B cell (primary cell): ENCODE results near the gene GOLGA8O. TPM values are rescaled to one million over a fixed set of nuclear protein-coding genes. Genes with fewer than 3 reads are reported as not detected.
"Not testable (repeated sequence)": the region's sequence is repeated elsewhere in the genome, so short reads cannot be mapped to it uniquely, and the experiment has no call there.

Experiments used
- ATAC-seq: fragments of 200-7000 bp; cut with Tn5 transposase; one replicate; pipeline ENCODE4 v1.10.0; 2021; ENCODE audit warnings: low read depth, mild to moderate bottlenecking, moderate number of reproducible peaks, moderate library complexity
- CTCF ChIA-PET: fragments of 350-600 bp; sonication (Branson Sonifier 250); formaldehyde crosslinking; loops from one replicate; lab custom pipeline; 2021; ENCODE audit warnings: antibody characterized with exemption, inconsistent platforms; lab: Charles Lee
- POLR2A ChIA-PET: fragments of 350-600 bp; sonication (Branson Sonifier 250); formaldehyde crosslinking; loops from one replicate; lab custom pipeline; 2021; ENCODE audit warnings: antibody characterized with exemption; lab: Charles Lee
- DNase-seq: peaks from one replicate; pipeline ENCODE4 v3.0.0; 2013
- H2AFZ ChIP-seq: 2 replicates; pipeline ENCODE4 v1.6.1; 2012; ENCODE audit warnings: mild to moderate bottlenecking, low read depth, low read length; ENCODE audit not compliant: insufficient read depth, poor library complexity, severe bottlenecking
- H3K27ac ChIP-seq, 2 donors: 1 replicate in 1 of 2; 2 replicates in 1 of 2; pipeline ENCODE4 v1.5.1; 2012 to 2013; ENCODE audit warnings: low read length in 2 of 2, mild to moderate bottlenecking in 2 of 2, moderate library complexity in 1 of 2
- H3K27me3 ChIP-seq, 4 experiments: fragments of 200-600 bp in 1 of 4; sonication (generic) in 1 of 4; replicated peaks in 1 of 4; 1 replicate in 2 of 4; 2 replicates in 2 of 4; pipeline versions ENCODE4 v1.6.1 to v1.7.0; 2013 to 2016; ENCODE audit warnings: low read length in 3 of 4, mild to moderate bottlenecking in 2 of 4, mixed read lengths in 1 of 4, moderate library complexity in 1 of 4; ENCODE audit not compliant: insufficient read depth in 4 of 4, control insufficient read depth in 3 of 4; ENCODE audit errors: control extremely low read depth in 1 of 4
- H3K36me3 ChIP-seq, 2 experiments: replicated peaks in 1 of 2; 1 replicate in 1 of 2; 2 replicates in 1 of 2; pipeline versions ENCODE4 v1.6.1 to v1.7.1; 2013; ENCODE audit warnings: low read length in 1 of 2; ENCODE audit not compliant: insufficient read depth in 2 of 2, control insufficient read depth in 1 of 2; ENCODE audit errors: control extremely low read depth in 1 of 2, extremely low read depth in 1 of 2
- H3K4me1 ChIP-seq, 2 donors: fragments of 200-600 bp in 1 of 2; sonication (generic) in 1 of 2; 1 replicate in 1 of 2; 2 replicates in 1 of 2; pipeline versions ENCODE4 v1.5.1 to v1.6.1; 2013 to 2017; ENCODE audit warnings: low read length in 2 of 2; ENCODE audit not compliant: control insufficient read depth in 2 of 2, insufficient read depth in 2 of 2
- H3K4me2 ChIP-seq: replicated peaks from 2 replicates; pipeline ENCODE3; 2012; ENCODE audit warnings: mild to moderate bottlenecking, low read depth, low read length; ENCODE audit not compliant: poor library complexity, severe bottlenecking
- H3K4me3 ChIP-seq, 5 experiments: fragments of 200-600 bp in 1 of 5; sonication (generic) in 1 of 5; 1 replicate in 3 of 5; 2 replicates in 2 of 5; pipeline versions ENCODE4 v1.5.1 to v1.7.0; 2011 to 2016; ENCODE audit warnings: low read length in 4 of 5, mild to moderate bottlenecking in 4 of 5, low read depth in 2 of 5, control low read depth in 1 of 5, moderate library complexity in 1 of 5; ENCODE audit not compliant: insufficient read depth in 1 of 5; ENCODE audit errors: control extremely low read depth in 1 of 5, extremely low read depth in 1 of 5
- H3K79me2 ChIP-seq: fragments of 200-600 bp; sonication (generic); one replicate; pipeline ENCODE4 v1.6.0; 2016; ENCODE audit warnings: low read length; ENCODE audit not compliant: control insufficient read depth, insufficient read depth
- H3K9ac ChIP-seq: fragments of 200-600 bp; sonication (generic); 2 replicates; pipeline ENCODE4 v1.6.1; 2017; ENCODE audit warnings: mild to moderate bottlenecking, low read length, moderate library complexity
- H3K9me3 ChIP-seq, 3 donors: one replicate each; pipeline versions ENCODE4 v1.6.1 to v1.7.1; 2013; ENCODE audit warnings: low read length in 2 of 3; ENCODE audit not compliant: control insufficient read depth in 2 of 3, insufficient read depth in 1 of 3; ENCODE audit errors: control extremely low read depth in 1 of 3
- H4K20me1 ChIP-seq: 2 replicates; pipeline ENCODE4 v1.6.0; 2012; ENCODE audit warnings: mild to moderate bottlenecking, low read length; ENCODE audit not compliant: insufficient read depth, control insufficient read depth, poor library complexity, severe bottlenecking
- H3K27ac Mint-ChIP-seq: one replicate; pipeline ENCODE4 v1.8.0; 2021; ENCODE audit warnings: mixed read lengths
- H3K27me3 Mint-ChIP-seq: one replicate; pipeline ENCODE4 v1.8.0; 2021; ENCODE audit warnings: mixed read lengths
- H3K4me1 Mint-ChIP-seq: one replicate; pipeline ENCODE4 v1.8.0; 2021; ENCODE audit warnings: mixed read lengths
- H3K4me3 Mint-ChIP-seq: one replicate; pipeline ENCODE4 v1.8.0; 2021; ENCODE audit warnings: mixed read lengths
- H3K9me3 Mint-ChIP-seq: one replicate; pipeline ENCODE4 v1.8.0; 2022; ENCODE audit warnings: mixed read lengths; ENCODE audit not compliant: insufficient read depth
- WGBS: methylation state at CpG from one replicate; pipeline ENCODE4 v1.1.5; 2013; ENCODE audit warnings: missing lambda C conversion rate; ENCODE audit not compliant: insufficient coverage; 5-methylcytosine and 5-hydroxymethylcytosine counted together
- intact Hi-C: fragments of 100-400 bp; cut with micrococcal nuclease; formaldehyde crosslinking; loops from one replicate; pipeline ENCODE4 v1.10.0; 2022
- polyA plus RNA-seq: library from polyadenylated mRNA; depleted of rRNA; stranded (reverse); fragments of >200 nt; gene quantifications from 2 replicates; pipeline ENCODE4 v1.2.3, GENCODE V29; 2012
- total RNA-seq, 2 donors: library from RNA; stranded (reverse); fragments of 120-200 nt in 1 of 2; gene quantifications; 1 replicate in 1 of 2; 2 replicates in 1 of 2; pipeline versions ENCODE4 v1.2.3 to v1.2.4, GENCODE V29; 2013 to 2022

GOLGA8O gene
- total and polyA plus RNA-seq, 2 donors (not counting 1 experiment from before 2014, with no cell fraction given), result 0.55 to 0.71 TPM

DNA sequence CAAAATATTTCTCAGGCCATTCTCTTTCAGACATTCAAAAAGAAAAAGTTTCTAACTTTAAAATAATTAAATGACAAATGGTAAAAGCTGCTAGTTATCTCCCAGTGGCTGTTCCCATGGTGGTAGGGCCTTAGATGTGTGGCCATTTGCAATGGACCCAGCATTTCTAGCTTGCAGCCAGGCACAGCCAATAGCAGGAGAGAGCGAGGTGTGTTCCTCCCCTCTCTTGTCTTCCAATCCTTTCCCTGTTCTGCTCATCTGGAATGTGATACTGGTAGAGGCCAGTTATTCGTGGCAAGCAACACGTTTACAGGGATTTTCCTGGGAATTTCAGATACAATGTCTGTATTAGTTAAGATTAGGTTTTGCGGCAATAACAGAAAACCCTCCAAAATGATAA, 37.3 kb upstream of the GOLGA8O start:
- H3K9me3 Mint-ChIP-seq, H4K20me1 ChIP-seq, H3K4me2 ChIP-seq, POLR2A ChIA-PET, H3K9me3 ChIP-seq, H3K4me1 Mint-ChIP-seq, H3K27me3 ChIP-seq, H3K9ac ChIP-seq, H3K27ac Mint-ChIP-seq, ATAC-seq, intact Hi-C loops, H3K36me3 ChIP-seq, H3K4me3 Mint-ChIP-seq, H3K4me1 ChIP-seq, H3K27ac ChIP-seq, CTCF ChIA-PET, H3K4me3 ChIP-seq, H3K27me3 Mint-ChIP-seq, H2AFZ ChIP-seq, H3K79me2 ChIP-seq, DNase-seq: not testable (repeated sequence)
- WGBS, result no CpG with 5 or more reads among the region's 4 CpGs

DNA sequence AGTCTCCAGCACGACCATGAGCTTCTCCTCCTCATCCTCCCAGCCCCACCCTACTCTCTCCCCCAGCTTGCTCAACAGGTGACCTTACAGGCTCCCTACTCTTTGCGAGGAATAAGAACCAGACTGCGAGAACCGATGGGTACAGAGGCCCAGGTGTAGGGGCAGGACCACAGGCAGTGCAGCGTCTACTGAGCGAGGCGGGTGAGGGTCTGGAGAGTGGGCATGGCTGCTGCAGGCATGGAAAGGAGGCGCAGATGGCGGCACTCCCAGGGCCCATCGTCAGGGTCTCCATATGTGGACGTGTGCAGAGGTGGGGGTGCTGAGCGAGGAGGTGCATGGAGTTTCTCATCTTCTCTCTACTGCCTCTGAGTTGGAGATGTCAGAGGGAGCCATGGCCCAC, 31.0 kb upstream of the GOLGA8O start:
- H3K9me3 Mint-ChIP-seq, H3K79me2 ChIP-seq, H3K4me1 Mint-ChIP-seq, ATAC-seq, intact Hi-C loops, H3K4me2 ChIP-seq, H3K9ac ChIP-seq, H3K27me3 Mint-ChIP-seq, POLR2A ChIA-PET, H3K4me3 ChIP-seq, H3K27me3 ChIP-seq, H3K27ac Mint-ChIP-seq, DNase-seq, H3K4me1 ChIP-seq, H4K20me1 ChIP-seq, CTCF ChIA-PET, H3K4me3 Mint-ChIP-seq, H3K9me3 ChIP-seq, H3K27ac ChIP-seq, H2AFZ ChIP-seq, H3K36me3 ChIP-seq: not testable (repeated sequence)
- no CpG with 5 or more reads among the region's 12 CpGs for WGBS

DNA sequence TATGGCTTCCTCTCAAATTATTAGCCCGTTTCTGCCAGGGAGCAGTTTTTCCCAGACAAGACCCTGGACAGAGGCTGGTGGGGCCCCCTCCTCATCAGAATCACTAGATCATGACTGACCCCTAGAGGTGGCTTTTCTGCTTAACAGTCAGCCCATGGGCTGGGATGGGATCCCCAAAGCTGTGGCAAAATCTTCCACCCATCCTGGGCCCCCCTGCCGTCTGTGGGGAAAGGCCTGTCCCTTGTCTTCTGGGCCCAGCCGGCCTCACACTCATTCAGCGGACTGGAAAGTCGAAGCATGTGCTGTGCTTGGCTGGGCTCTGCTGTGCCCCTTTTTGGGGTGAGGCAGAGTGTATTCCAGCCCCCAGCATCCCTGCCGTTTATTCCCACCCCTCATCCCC, 27.9 kb upstream of the GOLGA8O start:
- H3K4me3 Mint-ChIP-seq, H3K27ac Mint-ChIP-seq, H3K36me3 ChIP-seq, H3K27me3 Mint-ChIP-seq, H3K4me1 Mint-ChIP-seq, H3K27me3 ChIP-seq, H3K4me1 ChIP-seq, H3K4me2 ChIP-seq, H3K79me2 ChIP-seq, H2AFZ ChIP-seq, H4K20me1 ChIP-seq, H3K9me3 Mint-ChIP-seq, H3K27ac ChIP-seq, H3K4me3 ChIP-seq, ATAC-seq, POLR2A ChIA-PET, H3K9me3 ChIP-seq, CTCF ChIA-PET, intact Hi-C loops, H3K9ac ChIP-seq, DNase-seq: not testable (repeated sequence)
- no CpG with 5 or more reads among the region's 6 CpGs for WGBS

DNA sequence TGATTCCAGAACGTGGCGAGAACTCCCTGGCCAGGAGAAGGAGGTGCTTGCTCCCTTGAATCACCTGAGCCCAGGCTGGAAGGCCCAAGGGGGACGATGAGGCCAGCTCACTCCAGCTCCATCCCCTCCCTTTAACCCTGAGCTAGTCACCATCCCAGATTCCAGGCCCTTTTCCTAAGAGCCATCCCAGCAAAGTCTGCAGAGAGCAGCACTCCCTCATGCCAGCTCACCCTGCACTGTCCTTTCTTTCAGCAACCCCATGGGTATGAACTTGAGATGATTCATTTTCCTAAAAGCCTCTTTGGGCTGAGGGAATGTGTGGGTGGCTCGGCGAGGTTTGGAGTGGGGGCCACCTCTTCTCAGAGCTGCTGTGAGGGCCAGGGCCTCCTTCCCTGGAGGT, 26.2 kb upstream of the GOLGA8O start:
- ATAC-seq, H2AFZ ChIP-seq, H3K9me3 ChIP-seq, H3K27me3 Mint-ChIP-seq, intact Hi-C loops, H3K4me3 Mint-ChIP-seq, H3K27ac ChIP-seq, CTCF ChIA-PET, H3K4me3 ChIP-seq, H3K4me1 ChIP-seq, H3K4me2 ChIP-seq, H3K27ac Mint-ChIP-seq, H3K4me1 Mint-ChIP-seq, H3K36me3 ChIP-seq, H3K27me3 ChIP-seq, H3K9ac ChIP-seq, H3K79me2 ChIP-seq, POLR2A ChIA-PET, DNase-seq, H3K9me3 Mint-ChIP-seq, H4K20me1 ChIP-seq: not testable (repeated sequence)
- WGBS, result no CpG with 5 or more reads among the region's 5 CpGs
